Retinal pigment epithelial cell (primary cell): ENCODE data around the gene BAHCC1.

Experiments
- DNase-seq: peaks from one replicate; pipeline ENCODE4 v3.0.0-alpha.2; 2010; ENCODE audit warnings: low read depth
- H3K4me3 ChIP-seq: 2 replicates; pipeline ENCODE4 v1.5.1; 2011; ENCODE audit warnings: mild to moderate bottlenecking, low read length, control low read depth, moderate library complexity
- TF ChIP-seq, protein P1 (sequence below): conservative IDR thresholded peaks from 2 replicates; pipeline ENCODE4 v1.5.1; 2011; ENCODE audit warnings: low read depth, low read length, control low read depth, inconsistent platforms

The BAHCC1 gene

DNA sequence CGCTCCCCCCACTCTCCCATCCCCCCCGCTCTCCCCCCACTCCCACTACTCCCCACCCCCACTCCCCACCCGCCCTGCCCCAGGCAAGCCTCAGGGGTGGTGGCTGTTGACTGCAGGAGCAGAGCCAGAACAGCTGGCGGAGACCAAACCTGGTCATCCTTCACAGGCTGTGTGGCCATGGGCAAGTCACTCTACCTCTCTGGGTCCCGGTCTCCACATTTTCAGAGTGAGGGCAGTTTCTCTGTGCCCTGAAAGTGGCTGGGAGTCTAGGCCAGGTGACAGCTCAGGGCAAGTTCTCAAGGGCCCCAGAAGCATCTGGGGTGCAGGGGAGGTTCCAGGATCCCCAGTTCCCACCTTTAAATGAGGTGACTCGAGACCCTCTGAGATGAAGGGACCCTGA is 15.1 kb upstream of the BAHCC1 start:
- TF ChIP-seq, protein P1, sequence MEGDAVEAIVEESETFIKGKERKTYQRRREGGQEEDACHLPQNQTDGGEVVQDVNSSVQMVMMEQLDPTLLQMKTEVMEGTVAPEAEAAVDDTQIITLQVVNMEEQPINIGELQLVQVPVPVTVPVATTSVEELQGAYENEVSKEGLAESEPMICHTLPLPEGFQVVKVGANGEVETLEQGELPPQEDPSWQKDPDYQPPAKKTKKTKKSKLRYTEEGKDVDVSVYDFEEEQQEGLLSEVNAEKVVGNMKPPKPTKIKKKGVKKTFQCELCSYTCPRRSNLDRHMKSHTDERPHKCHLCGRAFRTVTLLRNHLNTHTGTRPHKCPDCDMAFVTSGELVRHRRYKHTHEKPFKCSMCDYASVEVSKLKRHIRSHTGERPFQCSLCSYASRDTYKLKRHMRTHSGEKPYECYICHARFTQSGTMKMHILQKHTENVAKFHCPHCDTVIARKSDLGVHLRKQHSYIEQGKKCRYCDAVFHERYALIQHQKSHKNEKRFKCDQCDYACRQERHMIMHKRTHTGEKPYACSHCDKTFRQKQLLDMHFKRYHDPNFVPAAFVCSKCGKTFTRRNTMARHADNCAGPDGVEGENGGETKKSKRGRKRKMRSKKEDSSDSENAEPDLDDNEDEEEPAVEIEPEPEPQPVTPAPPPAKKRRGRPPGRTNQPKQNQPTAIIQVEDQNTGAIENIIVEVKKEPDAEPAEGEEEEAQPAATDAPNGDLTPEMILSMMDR: no peak
- no peak overlapping the region for H3K4me3 ChIP-seq
- no peak for DNase-seq

DNA sequence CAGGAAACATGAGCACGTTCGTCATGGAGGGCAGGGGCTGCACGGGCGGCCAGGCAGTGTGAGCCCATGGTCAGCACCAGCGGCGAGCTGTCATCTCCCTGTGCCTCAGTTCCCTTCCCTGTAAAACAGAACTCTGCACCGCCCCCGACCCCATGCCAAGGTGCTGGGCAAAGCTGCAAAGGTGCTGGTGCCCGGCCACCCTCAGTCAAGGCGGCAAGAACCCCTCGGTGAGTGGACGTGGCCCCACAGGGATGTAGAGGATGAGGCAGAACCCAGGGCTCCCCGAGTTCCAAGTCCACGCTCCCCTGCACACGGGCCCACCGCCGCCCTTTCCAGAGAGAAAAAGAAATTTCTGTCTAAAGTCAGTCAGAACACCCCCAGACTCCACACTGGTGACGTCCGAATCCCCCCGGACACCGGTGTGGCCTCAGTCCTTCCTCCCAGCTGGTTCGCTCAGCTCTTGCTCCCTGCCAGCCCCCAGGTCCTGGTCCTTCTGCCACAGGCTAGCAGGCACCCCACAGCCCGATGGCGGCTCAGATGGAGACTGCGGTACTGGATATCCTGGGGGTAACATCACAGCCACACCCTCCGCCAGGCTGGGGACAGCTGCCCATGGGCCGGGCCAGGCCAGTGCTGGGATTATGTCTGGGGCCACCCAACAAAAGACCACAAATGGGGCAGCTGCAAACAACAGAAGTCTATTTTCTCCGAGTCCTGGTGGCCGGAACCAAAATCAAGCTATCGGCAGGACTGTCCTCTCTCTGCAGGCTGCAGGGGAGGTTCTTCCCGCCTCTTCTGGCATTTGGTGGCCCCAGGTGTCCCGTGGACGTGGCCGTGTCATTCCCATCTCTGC is 14.4 kb upstream of the BAHCC1 start:
- H3K4me3 ChIP-seq: no peak overlapping the region
- no peak for DNase-seq
- TF ChIP-seq, protein P1: no peak

DNA sequence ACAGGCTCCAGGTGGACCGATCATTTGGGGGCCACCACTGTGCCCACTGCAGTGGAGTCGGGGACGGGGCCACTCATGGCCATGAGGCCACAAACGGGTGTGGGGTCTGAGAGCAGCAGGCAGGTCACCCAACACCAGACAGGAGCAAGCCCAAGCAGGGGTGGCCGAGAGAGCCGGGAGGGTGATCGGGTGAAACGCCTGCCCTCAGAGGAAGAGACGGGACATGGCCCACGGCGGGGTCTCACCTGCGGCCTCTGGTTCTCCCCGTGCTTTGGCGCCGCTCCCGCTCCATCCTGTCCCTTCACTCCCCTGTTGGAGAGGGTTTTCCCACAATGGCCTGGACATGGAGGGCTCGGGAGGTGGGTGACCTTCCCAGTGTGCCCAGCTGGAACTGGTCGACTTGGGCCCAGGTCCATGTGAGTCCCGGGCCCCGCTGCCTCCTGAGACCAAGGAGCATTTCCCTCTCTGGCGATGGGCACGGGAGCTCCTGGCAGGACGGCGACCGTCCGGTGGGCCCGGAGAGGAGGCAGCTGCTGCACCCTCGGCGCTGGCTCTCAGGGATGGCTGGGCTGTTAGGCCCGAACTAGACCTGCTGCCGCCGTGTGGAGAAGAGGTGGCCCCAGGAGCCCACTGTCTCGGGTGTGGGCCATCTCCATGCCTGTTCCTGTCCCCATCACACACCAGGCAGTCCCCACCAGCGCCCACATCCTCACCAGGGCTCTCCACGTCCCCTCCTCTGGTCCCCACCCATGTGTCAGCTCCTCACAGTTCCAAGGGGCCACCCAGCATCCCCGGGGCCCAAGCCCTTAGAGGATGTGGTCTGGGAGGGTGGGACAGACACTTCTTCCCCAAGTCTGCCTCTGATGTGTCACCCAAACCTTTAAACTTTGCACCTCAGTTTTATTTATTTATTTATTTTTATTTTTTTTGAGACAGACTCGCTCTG is 13.4 kb upstream of the BAHCC1 start:
- TF ChIP-seq, protein P1: no peak
- no peak overlapping the region for H3K4me3 ChIP-seq

DNA sequence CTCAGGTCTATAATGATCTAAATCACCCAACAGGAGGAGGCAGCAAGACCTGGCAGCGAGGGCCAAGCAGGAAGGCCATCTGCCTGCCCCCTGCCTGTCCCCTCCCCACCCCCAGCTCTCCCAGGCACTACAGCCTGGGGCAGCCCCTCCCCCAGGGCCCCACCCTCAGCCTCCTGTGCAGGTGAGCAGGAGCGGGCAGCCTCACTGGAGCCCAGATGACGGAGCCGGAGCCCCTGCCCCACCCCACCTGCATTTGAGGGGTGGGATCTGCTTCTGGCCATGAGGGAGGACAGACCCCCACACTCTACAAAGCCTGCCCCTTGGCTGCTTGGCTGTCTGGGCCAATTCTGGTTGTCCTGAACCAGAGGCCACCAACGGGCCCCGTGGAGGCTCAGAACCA is 12.4 kb upstream of the BAHCC1 start:
- no peak overlapping the region for H3K4me3 ChIP-seq
- TF ChIP-seq, protein P1: no peak
- no peak for DNase-seq

More for the DNA sequence above, 13.4 kb upstream of the BAHCC1 start:
- DNase-seq: no peak

DNA sequence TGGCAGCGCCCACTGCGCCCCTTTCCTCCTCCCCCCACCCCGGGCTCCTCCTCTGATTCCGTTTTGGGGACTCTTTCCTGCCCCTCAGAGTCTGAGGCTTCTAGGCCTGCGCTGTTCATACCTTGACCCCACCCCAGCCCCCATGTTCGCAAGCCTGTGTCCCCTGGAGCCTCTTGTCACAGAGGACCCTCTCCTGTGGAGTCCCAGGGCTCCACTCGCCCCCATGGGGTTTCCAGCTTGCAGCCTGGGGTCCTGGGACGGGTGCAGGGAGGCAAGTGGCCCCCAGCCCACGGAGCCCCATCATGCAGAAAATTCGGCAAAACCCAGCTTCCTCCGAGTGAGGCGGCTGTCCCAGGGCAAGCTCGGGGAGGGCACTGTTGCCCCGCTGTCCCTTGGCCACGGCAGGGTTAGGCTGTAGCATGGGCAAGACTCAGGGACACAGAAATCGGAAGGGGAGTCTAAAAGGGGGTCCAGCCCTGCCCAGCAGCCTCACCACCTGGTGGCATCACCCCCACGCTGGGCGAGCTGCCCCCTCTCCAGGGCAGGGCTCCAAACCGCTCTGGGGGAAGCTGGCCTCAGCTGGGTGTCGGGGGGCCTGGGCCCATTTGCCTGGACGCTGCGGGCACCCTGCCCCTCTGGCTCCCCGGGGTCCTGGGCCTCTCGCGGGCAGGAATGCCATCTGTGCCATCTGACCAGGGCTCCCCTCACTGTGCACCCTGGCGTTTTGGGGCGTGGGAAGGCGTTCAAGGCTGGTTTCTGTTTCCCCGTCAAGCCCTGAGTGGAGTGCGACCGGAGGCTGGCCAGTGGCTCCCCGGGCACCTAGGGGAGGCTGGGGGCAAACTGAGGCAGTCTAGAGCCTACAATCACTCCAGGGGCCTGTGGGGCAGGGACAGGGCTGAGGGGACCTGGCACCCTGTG is 11.5 kb upstream of the BAHCC1 start:
- TF ChIP-seq, protein P1: no peak
- no peak overlapping the region for H3K4me3 ChIP-seq
- no peak for DNase-seq

DNA sequence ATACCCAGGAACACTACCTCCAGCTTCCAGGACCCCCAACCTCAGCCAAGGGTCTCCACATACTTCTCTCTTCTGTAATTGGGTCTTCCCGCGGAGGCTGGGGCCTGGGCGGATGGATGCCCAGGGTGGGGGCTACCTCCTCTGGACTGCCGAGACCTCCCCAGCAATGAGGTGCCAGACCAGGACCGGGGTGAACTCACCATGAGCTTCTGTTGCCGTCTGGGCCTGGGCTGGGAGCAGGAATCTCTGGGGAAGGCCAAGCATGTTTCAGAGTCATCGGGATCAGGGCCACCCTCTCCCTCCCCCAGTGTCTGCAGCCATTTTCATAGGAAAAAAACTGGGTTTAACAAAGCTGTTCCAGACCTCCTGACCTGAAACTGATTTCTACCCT is 10.3 kb upstream of the BAHCC1 start:
- TF ChIP-seq, protein P1: no peak
- DNase-seq: no peak
- no peak overlapping the region for H3K4me3 ChIP-seq
